B cell (primary cell): Measurements from ENCODE around the gene PLEKHG4B. TPM values are rescaled to one million over a fixed set of nuclear protein-coding genes. Genes with fewer than 3 reads are reported as not detected.

Experiments
- ATAC-seq: fragments of 200-7000 bp; cut with Tn5 transposase; one replicate; pipeline ENCODE4 v1.10.0; 2021; ENCODE audit warnings: low read depth, mild to moderate bottlenecking, moderate number of reproducible peaks, moderate library complexity
- CTCF ChIA-PET: fragments of 350-600 bp; sonication (Branson Sonifier 250); formaldehyde crosslinking; loops from one replicate; lab custom pipeline; 2021; ENCODE audit warnings: antibody characterized with exemption, inconsistent platforms; lab: Charles Lee
- POLR2A ChIA-PET: fragments of 350-600 bp; sonication (Branson Sonifier 250); formaldehyde crosslinking; loops from one replicate; lab custom pipeline; 2021; ENCODE audit warnings: antibody characterized with exemption; lab: Charles Lee
- DNase-seq: peaks from one replicate; pipeline ENCODE4 v3.0.0; 2013
- H2AFZ ChIP-seq: 2 replicates; pipeline ENCODE4 v1.6.1; 2012; ENCODE audit warnings: mild to moderate bottlenecking, low read depth, low read length; ENCODE audit not compliant: insufficient read depth, poor library complexity, severe bottlenecking
- H3K27ac ChIP-seq, 2 donors: 1 replicate in 1 of 2; 2 replicates in 1 of 2; pipeline ENCODE4 v1.5.1; 2012 to 2013; ENCODE audit warnings: low read length in 2 of 2, mild to moderate bottlenecking in 2 of 2, moderate library complexity in 1 of 2
- H3K27me3 ChIP-seq, 4 experiments: fragments of 200-600 bp in 1 of 4; sonication (generic) in 1 of 4; replicated peaks in 1 of 4; 1 replicate in 2 of 4; 2 replicates in 2 of 4; pipeline versions ENCODE4 v1.6.1 to v1.7.0; 2013 to 2016; ENCODE audit warnings: low read length in 3 of 4, mild to moderate bottlenecking in 2 of 4, mixed read lengths in 1 of 4, moderate library complexity in 1 of 4; ENCODE audit not compliant: insufficient read depth in 4 of 4, control insufficient read depth in 3 of 4; ENCODE audit errors: control extremely low read depth in 1 of 4
- H3K36me3 ChIP-seq, 2 experiments: replicated peaks in 1 of 2; 1 replicate in 1 of 2; 2 replicates in 1 of 2; pipeline versions ENCODE4 v1.6.1 to v1.7.1; 2013; ENCODE audit warnings: low read length in 1 of 2; ENCODE audit not compliant: insufficient read depth in 2 of 2, control insufficient read depth in 1 of 2; ENCODE audit errors: control extremely low read depth in 1 of 2, extremely low read depth in 1 of 2
- H3K4me1 ChIP-seq, 2 donors: fragments of 200-600 bp in 1 of 2; sonication (generic) in 1 of 2; 1 replicate in 1 of 2; 2 replicates in 1 of 2; pipeline versions ENCODE4 v1.5.1 to v1.6.1; 2013 to 2017; ENCODE audit warnings: low read length in 2 of 2; ENCODE audit not compliant: control insufficient read depth in 2 of 2, insufficient read depth in 2 of 2
- H3K4me2 ChIP-seq: replicated peaks from 2 replicates; pipeline ENCODE3; 2012; ENCODE audit warnings: mild to moderate bottlenecking, low read depth, low read length; ENCODE audit not compliant: poor library complexity, severe bottlenecking
- H3K4me3 ChIP-seq, 5 experiments: fragments of 200-600 bp in 1 of 5; sonication (generic) in 1 of 5; 1 replicate in 3 of 5; 2 replicates in 2 of 5; pipeline versions ENCODE4 v1.5.1 to v1.7.0; 2011 to 2016; ENCODE audit warnings: low read length in 4 of 5, mild to moderate bottlenecking in 4 of 5, low read depth in 2 of 5, control low read depth in 1 of 5, moderate library complexity in 1 of 5; ENCODE audit not compliant: insufficient read depth in 1 of 5; ENCODE audit errors: control extremely low read depth in 1 of 5, extremely low read depth in 1 of 5
- H3K79me2 ChIP-seq: fragments of 200-600 bp; sonication (generic); one replicate; pipeline ENCODE4 v1.6.0; 2016; ENCODE audit warnings: low read length; ENCODE audit not compliant: control insufficient read depth, insufficient read depth
- H3K9ac ChIP-seq: fragments of 200-600 bp; sonication (generic); 2 replicates; pipeline ENCODE4 v1.6.1; 2017; ENCODE audit warnings: mild to moderate bottlenecking, low read length, moderate library complexity
- H3K9me3 ChIP-seq, 3 donors: one replicate each; pipeline versions ENCODE4 v1.6.1 to v1.7.1; 2013; ENCODE audit warnings: low read length in 2 of 3; ENCODE audit not compliant: control insufficient read depth in 2 of 3, insufficient read depth in 1 of 3; ENCODE audit errors: control extremely low read depth in 1 of 3
- H4K20me1 ChIP-seq: 2 replicates; pipeline ENCODE4 v1.6.0; 2012; ENCODE audit warnings: mild to moderate bottlenecking, low read length; ENCODE audit not compliant: insufficient read depth, control insufficient read depth, poor library complexity, severe bottlenecking
- H3K27ac Mint-ChIP-seq: one replicate; pipeline ENCODE4 v1.8.0; 2021; ENCODE audit warnings: mixed read lengths
- H3K27me3 Mint-ChIP-seq: one replicate; pipeline ENCODE4 v1.8.0; 2021; ENCODE audit warnings: mixed read lengths
- H3K4me1 Mint-ChIP-seq: one replicate; pipeline ENCODE4 v1.8.0; 2021; ENCODE audit warnings: mixed read lengths
- H3K4me3 Mint-ChIP-seq: one replicate; pipeline ENCODE4 v1.8.0; 2021; ENCODE audit warnings: mixed read lengths
- H3K9me3 Mint-ChIP-seq: one replicate; pipeline ENCODE4 v1.8.0; 2022; ENCODE audit warnings: mixed read lengths; ENCODE audit not compliant: insufficient read depth
- EZH2 ChIP-seq: IDR thresholded peaks from 2 replicates; pipeline ENCODE4 v1.6.1; 2012; ENCODE audit warnings: borderline replicate concordance, low read depth, mild to moderate bottlenecking, moderate library complexity, low read length; ENCODE audit not compliant: insufficient read depth, poor library complexity, severe bottlenecking
- WGBS: methylation state at CpG from one replicate; pipeline ENCODE4 v1.1.5; 2013; ENCODE audit warnings: missing lambda C conversion rate; ENCODE audit not compliant: insufficient coverage; 5-methylcytosine and 5-hydroxymethylcytosine counted together
- intact Hi-C: fragments of 100-400 bp; cut with micrococcal nuclease; formaldehyde crosslinking; loops from one replicate; pipeline ENCODE4 v1.10.0; 2022
- polyA plus RNA-seq: library from polyadenylated mRNA; depleted of rRNA; stranded (reverse); fragments of >200 nt; gene quantifications from 2 replicates; pipeline ENCODE4 v1.2.3, GENCODE V29; 2012
- total RNA-seq, 2 donors: library from RNA; stranded (reverse); fragments of 120-200 nt in 1 of 2; gene quantifications; 1 replicate in 1 of 2; 2 replicates in 1 of 2; pipeline versions ENCODE4 v1.2.3 to v1.2.4, GENCODE V29; 2013 to 2022
- TF ChIP-seq, protein P1 (sequence below): fragments of 200-600 bp; IDR thresholded peaks from one replicate; pipeline ENCODE4 v1.8.0; 2022; ENCODE audit warnings: antibody characterized with exemption, mild to moderate bottlenecking

PLEKHG4B gene
- total and polyA plus RNA-seq, 2 donors (not counting 1 experiment from before 2014, with no cell fraction given), result not detected

DNA sequence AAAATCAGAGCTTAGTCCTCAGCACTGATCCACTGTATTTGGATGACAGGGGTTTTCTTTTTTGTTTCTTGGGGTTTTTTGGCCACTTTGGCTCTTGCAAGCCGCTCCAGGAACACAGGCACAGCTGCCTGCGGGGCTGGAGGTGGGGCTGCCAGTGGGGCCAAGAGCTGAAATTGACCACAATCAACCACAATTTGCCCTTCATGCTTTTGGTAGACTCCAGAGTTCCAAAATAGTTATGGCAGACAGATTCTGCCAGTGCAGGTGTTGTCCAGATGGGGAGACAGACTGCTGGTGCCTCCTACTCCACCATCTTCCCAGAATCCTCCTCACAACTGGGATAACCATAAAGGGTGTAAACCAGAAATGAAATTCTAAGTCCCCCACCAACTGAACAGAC is 36.5 kb downstream of the PLEKHG4B start:
- intact Hi-C loops, result no loop called here
- no peak overlapping the region for H3K9ac ChIP-seq
- CTCF ChIA-PET, result no interaction called here
- peaks cover 0 to 9% (median 0%) of the 10 kb centered on the region in 3 donors for H3K9me3 ChIP-seq
- no peaks in the 10 kb centered on the region for H3K4me1 ChIP-seq
- H3K27ac ChIP-seq, result no peak overlapping the region
- H3K27ac Mint-ChIP-seq, result no peak overlapping the region
- H3K4me2 ChIP-seq, result no peak overlapping the region
- TF ChIP-seq, protein P1, sequence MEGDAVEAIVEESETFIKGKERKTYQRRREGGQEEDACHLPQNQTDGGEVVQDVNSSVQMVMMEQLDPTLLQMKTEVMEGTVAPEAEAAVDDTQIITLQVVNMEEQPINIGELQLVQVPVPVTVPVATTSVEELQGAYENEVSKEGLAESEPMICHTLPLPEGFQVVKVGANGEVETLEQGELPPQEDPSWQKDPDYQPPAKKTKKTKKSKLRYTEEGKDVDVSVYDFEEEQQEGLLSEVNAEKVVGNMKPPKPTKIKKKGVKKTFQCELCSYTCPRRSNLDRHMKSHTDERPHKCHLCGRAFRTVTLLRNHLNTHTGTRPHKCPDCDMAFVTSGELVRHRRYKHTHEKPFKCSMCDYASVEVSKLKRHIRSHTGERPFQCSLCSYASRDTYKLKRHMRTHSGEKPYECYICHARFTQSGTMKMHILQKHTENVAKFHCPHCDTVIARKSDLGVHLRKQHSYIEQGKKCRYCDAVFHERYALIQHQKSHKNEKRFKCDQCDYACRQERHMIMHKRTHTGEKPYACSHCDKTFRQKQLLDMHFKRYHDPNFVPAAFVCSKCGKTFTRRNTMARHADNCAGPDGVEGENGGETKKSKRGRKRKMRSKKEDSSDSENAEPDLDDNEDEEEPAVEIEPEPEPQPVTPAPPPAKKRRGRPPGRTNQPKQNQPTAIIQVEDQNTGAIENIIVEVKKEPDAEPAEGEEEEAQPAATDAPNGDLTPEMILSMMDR, result no peak
- TF ChIP-seq EZH2, result no peak
- WGBS, result 100% methylated on average over 1 of the region's 2 CpGs
- DNase-seq (no peak), ATAC-seq (no peak)
- H2AFZ ChIP-seq, result no peak overlapping the region
- H4K20me1 ChIP-seq, result no peaks in the 10 kb centered on the region
- no peak overlapping the region for H3K4me3 Mint-ChIP-seq
- H3K36me3 ChIP-seq, result no peaks in the 10 kb centered on the region
- H3K27me3 ChIP-seq, result peaks cover 0 to 4% (median 1%) of the 10 kb centered on the region in 4 experiments
- no peaks in the 10 kb centered on the region for H3K79me2 ChIP-seq
- no peak overlapping the region for H3K4me3 ChIP-seq
- POLR2A ChIA-PET, result no interaction called here
- H3K9me3 Mint-ChIP-seq, result peaks cover 8% of the 10 kb centered on the region
- H3K4me1 Mint-ChIP-seq, result no peaks in the 10 kb centered on the region
- H3K27me3 Mint-ChIP-seq, result peaks cover 11% of the 10 kb centered on the region

DNA sequence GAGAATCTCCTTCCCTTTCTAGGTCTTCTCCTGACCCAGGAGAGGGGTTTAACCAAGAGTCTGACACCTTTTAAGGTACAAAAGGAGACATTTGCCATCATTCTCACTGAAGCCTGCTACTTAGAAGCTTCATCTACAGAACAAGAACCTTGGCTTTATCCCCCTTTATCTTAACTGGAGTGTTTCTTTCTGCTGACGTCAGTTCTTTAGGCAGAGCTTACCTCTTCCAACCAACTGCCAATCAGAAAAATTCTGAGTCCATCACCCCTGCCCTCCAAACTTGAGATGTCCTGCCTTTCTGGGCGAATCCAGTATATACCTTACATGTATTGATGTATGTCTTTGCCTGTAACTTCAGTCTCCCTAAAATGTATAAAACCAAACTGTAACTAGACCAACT is 37.2 kb downstream of the PLEKHG4B start:
- no peak overlapping the region for H3K27ac ChIP-seq
- TF ChIP-seq, protein P1, result no peak
- no peak for TF ChIP-seq EZH2
- no peak overlapping the region for H2AFZ ChIP-seq
- no peak overlapping the region for H3K27ac Mint-ChIP-seq
- no peaks in the 10 kb centered on the region for H4K20me1 ChIP-seq
- POLR2A ChIA-PET, result no interaction called here
- intact Hi-C loops, result no loop called here
- H3K4me1 Mint-ChIP-seq, result no peaks in the 10 kb centered on the region
- H3K79me2 ChIP-seq, result no peaks in the 10 kb centered on the region
- WGBS, result 83% methylated on average over 1 of the region's 2 CpGs
- ATAC-seq (no peak), DNase-seq (no peak)
- no peaks in the 10 kb centered on the region for H3K36me3 ChIP-seq
- CTCF ChIA-PET, result no interaction called here
- peaks cover 8% of the 10 kb centered on the region for H3K9me3 Mint-ChIP-seq
- no peak overlapping the region for H3K4me3 Mint-ChIP-seq
- peaks cover 0 to 4% (median 1%) of the 10 kb centered on the region in 4 experiments for H3K27me3 ChIP-seq
- peaks cover 0 to 9% (median 0%) of the 10 kb centered on the region in 3 donors for H3K9me3 ChIP-seq
- no peaks in the 10 kb centered on the region for H3K4me1 ChIP-seq
- peaks cover 11% of the 10 kb centered on the region for H3K27me3 Mint-ChIP-seq
- no peak overlapping the region for H3K4me3 ChIP-seq
- H3K4me2 ChIP-seq, result no peak overlapping the region
- H3K9ac ChIP-seq, result no peak overlapping the region
